HEK293 (cell line): ENCODE measurements around the gene HOXD1.

Experiments used
- GLI4 ChIP-seq: fragments of 450-650 bp; formaldehyde crosslinking; IDR thresholded peaks from 2 replicates; pipeline ENCODE4 v1.5.1; 2016; ENCODE audit warnings: missing biosample characterization, missing genetic modification characterization
- GLIS1 ChIP-seq: fragments of 450-650 bp; formaldehyde crosslinking; IDR thresholded peaks from 2 replicates; pipeline ENCODE4 v1.5.1; 2016; ENCODE audit warnings: missing biosample characterization, missing genetic modification characterization
- KLF1 ChIP-seq: fragments of 450-650 bp; formaldehyde crosslinking; IDR thresholded peaks from 2 replicates; pipeline ENCODE4 v1.5.1; 2016; ENCODE audit warnings: missing biosample characterization, missing genetic modification characterization
- KLF16 ChIP-seq: fragments of 450-650 bp; formaldehyde crosslinking; IDR thresholded peaks from 2 replicates; pipeline ENCODE4 v1.5.1; 2017; ENCODE audit warnings: missing biosample characterization, missing genetic modification characterization
- RBAK ChIP-seq: fragments of 450-650 bp; formaldehyde crosslinking; IDR thresholded peaks from 2 replicates; pipeline ENCODE4 v1.5.1; 2016; ENCODE audit warnings: missing biosample characterization, missing genetic modification characterization
- SP2 ChIP-seq: fragments of 450-650 bp; formaldehyde crosslinking; IDR thresholded peaks from 2 replicates; pipeline ENCODE4 v1.5.1; 2016; ENCODE audit warnings: missing biosample characterization, missing genetic modification characterization
- ZBTB1 ChIP-seq: fragments of 450-650 bp; formaldehyde crosslinking; IDR thresholded peaks from 2 replicates; pipeline ENCODE4 v1.5.1; 2016; ENCODE audit warnings: missing biosample characterization, missing genetic modification characterization
- ZEB2 ChIP-seq: fragments of 450-650 bp; formaldehyde crosslinking; IDR thresholded peaks from 2 replicates; pipeline ENCODE4 v1.5.1; 2016; ENCODE audit warnings: missing biosample characterization, missing genetic modification characterization
- ZNF391 ChIP-seq: fragments of 450-650 bp; formaldehyde crosslinking; IDR thresholded peaks from 2 replicates; pipeline ENCODE4 v1.5.1; 2016; ENCODE audit warnings: low read depth, missing biosample characterization, missing genetic modification characterization, borderline replicate concordance
- ZNF560 ChIP-seq: fragments of 450-650 bp; formaldehyde crosslinking; IDR thresholded peaks from 2 replicates; pipeline ENCODE4 v1.5.1; 2017; ENCODE audit warnings: missing biosample characterization, missing genetic modification characterization, borderline replicate concordance
- ZNF585B ChIP-seq: fragments of 450-650 bp; formaldehyde crosslinking; IDR thresholded peaks from 2 replicates; pipeline ENCODE4 v1.5.1; 2016; ENCODE audit warnings: missing biosample characterization, missing genetic modification characterization
- ZNF610 ChIP-seq: fragments of 450-650 bp; formaldehyde crosslinking; IDR thresholded peaks from 2 replicates; pipeline ENCODE4 v1.5.1; 2016; ENCODE audit warnings: missing biosample characterization, missing genetic modification characterization, borderline replicate concordance
- ZNF776 ChIP-seq: fragments of 450-650 bp; formaldehyde crosslinking; IDR thresholded peaks from 2 replicates; pipeline ENCODE4 v1.5.0; 2017; ENCODE audit warnings: missing biosample characterization, missing genetic modification characterization, borderline replicate concordance
- TF ChIP-seq, protein P1 (sequence below): fragments of 450-650 bp; formaldehyde crosslinking; IDR thresholded peaks from 2 replicates; pipeline ENCODE4 v1.5.1; 2016; ENCODE audit warnings: missing biosample characterization, missing genetic modification characterization, borderline replicate concordance
- TF ChIP-seq, protein P2 (sequence below): fragments of 450-650 bp; formaldehyde crosslinking; IDR thresholded peaks from 2 replicates; pipeline ENCODE4 v1.5.1; 2016; ENCODE audit warnings: missing biosample characterization, missing genetic modification characterization
- TF ChIP-seq, protein P3 (sequence below): fragments of 450-650 bp; formaldehyde crosslinking; IDR thresholded peaks from 2 replicates; pipeline ENCODE4 v1.5.1; 2017; ENCODE audit warnings: missing biosample characterization, missing genetic modification characterization
- TF ChIP-seq, protein P4 (sequence below): fragments of 450-650 bp; formaldehyde crosslinking; IDR thresholded peaks from 2 replicates; pipeline ENCODE4 v1.5.1; 2016; ENCODE audit warnings: missing biosample characterization, missing genetic modification characterization
- TF ChIP-seq, protein P5 (sequence below): fragments of 450-650 bp; formaldehyde crosslinking; IDR thresholded peaks from 2 replicates; pipeline ENCODE4 v1.5.1; 2016; ENCODE audit warnings: missing biosample characterization, missing genetic modification characterization
- TF ChIP-seq, protein P6 (sequence below): fragments of 450-650 bp; formaldehyde crosslinking; IDR thresholded peaks from 2 replicates; pipeline ENCODE4 v1.5.1; 2016; ENCODE audit warnings: missing biosample characterization, missing genetic modification characterization

HOXD1 gene

DNA sequence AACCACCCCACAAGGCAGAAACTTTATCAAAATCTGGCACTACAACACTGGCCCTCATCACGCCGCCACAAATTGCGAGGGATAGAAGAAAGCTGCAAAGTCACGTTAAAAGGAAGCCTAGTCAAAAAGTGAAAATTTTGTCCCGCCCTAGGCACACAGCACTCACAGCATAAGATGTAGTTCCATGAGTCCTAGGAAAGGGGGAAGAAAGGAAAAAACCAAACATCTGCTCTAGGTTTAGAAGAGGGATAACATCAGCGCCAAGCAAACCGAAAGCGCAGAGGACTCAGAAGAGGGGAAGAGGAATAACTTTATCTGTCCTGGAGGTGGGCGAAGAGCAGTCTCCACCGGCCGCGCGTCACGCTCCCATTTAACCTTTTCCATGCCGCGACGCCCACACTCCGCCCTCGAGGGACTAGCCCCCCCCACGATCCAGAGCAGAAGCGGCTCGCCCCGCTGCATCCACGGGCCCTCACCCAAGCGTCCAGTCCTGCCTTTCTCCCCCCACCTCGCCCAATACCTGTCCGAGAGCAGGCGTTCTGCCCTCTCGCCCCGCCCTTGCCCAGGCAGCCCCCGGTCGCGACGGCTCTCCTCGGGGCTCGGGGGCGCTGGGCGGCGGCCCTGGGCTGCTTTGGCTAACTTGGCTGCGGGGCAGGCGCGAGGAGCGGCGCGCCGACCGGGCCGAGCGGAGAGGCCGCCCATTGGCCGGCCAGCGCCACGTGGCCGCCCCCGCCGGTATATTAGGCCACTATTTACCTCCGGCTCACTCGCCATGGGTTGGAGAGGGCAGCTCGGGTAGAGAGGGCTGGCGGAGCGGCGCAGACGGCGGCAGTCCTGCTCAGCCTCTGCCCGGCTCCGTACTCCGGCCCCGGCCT lies at the start of gene HOXD1 (continued):
- TF ChIP-seq, protein P1, sequence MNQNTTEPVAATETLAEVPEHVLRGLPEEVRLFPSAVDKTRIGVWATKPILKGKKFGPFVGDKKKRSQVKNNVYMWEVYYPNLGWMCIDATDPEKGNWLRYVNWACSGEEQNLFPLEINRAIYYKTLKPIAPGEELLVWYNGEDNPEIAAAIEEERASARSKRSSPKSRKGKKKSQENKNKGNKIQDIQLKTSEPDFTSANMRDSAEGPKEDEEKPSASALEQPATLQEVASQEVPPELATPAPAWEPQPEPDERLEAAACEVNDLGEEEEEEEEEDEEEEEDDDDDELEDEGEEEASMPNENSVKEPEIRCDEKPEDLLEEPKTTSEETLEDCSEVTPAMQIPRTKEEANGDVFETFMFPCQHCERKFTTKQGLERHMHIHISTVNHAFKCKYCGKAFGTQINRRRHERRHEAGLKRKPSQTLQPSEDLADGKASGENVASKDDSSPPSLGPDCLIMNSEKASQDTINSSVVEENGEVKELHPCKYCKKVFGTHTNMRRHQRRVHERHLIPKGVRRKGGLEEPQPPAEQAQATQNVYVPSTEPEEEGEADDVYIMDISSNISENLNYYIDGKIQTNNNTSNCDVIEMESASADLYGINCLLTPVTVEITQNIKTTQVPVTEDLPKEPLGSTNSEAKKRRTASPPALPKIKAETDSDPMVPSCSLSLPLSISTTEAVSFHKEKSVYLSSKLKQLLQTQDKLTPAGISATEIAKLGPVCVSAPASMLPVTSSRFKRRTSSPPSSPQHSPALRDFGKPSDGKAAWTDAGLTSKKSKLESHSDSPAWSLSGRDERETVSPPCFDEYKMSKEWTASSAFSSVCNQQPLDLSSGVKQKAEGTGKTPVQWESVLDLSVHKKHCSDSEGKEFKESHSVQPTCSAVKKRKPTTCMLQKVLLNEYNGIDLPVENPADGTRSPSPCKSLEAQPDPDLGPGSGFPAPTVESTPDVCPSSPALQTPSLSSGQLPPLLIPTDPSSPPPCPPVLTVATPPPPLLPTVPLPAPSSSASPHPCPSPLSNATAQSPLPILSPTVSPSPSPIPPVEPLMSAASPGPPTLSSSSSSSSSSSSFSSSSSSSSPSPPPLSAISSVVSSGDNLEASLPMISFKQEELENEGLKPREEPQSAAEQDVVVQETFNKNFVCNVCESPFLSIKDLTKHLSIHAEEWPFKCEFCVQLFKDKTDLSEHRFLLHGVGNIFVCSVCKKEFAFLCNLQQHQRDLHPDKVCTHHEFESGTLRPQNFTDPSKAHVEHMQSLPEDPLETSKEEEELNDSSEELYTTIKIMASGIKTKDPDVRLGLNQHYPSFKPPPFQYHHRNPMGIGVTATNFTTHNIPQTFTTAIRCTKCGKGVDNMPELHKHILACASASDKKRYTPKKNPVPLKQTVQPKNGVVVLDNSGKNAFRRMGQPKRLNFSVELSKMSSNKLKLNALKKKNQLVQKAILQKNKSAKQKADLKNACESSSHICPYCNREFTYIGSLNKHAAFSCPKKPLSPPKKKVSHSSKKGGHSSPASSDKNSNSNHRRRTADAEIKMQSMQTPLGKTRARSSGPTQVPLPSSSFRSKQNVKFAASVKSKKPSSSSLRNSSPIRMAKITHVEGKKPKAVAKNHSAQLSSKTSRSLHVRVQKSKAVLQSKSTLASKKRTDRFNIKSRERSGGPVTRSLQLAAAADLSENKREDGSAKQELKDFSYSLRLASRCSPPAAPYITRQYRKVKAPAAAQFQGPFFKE (tag by site-specific recombination): no peak
- TF ChIP-seq, protein P2, sequence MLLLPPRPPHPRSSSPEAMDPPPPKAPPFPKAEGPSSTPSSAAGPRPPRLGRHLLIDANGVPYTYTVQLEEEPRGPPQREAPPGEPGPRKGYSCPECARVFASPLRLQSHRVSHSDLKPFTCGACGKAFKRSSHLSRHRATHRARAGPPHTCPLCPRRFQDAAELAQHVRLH (tag by site-specific recombination): no peak
- TF ChIP-seq KLF16 (tag by site-specific recombination): peak; percentile 35; the same call in 1 of the 2 replicates
- TF ChIP-seq ZNF560: no peak
- TF ChIP-seq ZBTB1 (tag by site-specific recombination): no peak
- peak; percentile 40; the same call in 1 of the 2 replicates for TF ChIP-seq SP2 (tag by site-specific recombination)
- TF ChIP-seq, protein P3, sequence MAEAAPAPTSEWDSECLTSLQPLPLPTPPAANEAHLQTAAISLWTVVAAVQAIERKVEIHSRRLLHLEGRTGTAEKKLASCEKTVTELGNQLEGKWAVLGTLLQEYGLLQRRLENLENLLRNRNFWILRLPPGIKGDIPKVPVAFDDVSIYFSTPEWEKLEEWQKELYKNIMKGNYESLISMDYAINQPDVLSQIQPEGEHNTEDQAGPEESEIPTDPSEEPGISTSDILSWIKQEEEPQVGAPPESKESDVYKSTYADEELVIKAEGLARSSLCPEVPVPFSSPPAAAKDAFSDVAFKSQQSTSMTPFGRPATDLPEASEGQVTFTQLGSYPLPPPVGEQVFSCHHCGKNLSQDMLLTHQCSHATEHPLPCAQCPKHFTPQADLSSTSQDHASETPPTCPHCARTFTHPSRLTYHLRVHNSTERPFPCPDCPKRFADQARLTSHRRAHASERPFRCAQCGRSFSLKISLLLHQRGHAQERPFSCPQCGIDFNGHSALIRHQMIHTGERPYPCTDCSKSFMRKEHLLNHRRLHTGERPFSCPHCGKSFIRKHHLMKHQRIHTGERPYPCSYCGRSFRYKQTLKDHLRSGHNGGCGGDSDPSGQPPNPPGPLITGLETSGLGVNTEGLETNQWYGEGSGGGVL (tag by site-specific recombination): peak; percentile 38
- no peak for TF ChIP-seq RBAK (tag by site-specific recombination)
- TF ChIP-seq GLIS1 (tag by site-specific recombination): 0 out of 2 replicates have a peak, but pooled peaks have one; percentile 28
- TF ChIP-seq ZNF610: peak; percentile 86
- 0 out of 2 replicates have a peak, but pooled peaks have one; percentile 30 for TF ChIP-seq ZEB2 (tag by site-specific recombination)
- TF ChIP-seq KLF1 (tag by site-specific recombination): peak; percentile 58
- no peak for TF ChIP-seq ZNF585B (tag by site-specific recombination)
- TF ChIP-seq GLI4 (tag by site-specific recombination): no peak
- TF ChIP-seq, protein P4, sequence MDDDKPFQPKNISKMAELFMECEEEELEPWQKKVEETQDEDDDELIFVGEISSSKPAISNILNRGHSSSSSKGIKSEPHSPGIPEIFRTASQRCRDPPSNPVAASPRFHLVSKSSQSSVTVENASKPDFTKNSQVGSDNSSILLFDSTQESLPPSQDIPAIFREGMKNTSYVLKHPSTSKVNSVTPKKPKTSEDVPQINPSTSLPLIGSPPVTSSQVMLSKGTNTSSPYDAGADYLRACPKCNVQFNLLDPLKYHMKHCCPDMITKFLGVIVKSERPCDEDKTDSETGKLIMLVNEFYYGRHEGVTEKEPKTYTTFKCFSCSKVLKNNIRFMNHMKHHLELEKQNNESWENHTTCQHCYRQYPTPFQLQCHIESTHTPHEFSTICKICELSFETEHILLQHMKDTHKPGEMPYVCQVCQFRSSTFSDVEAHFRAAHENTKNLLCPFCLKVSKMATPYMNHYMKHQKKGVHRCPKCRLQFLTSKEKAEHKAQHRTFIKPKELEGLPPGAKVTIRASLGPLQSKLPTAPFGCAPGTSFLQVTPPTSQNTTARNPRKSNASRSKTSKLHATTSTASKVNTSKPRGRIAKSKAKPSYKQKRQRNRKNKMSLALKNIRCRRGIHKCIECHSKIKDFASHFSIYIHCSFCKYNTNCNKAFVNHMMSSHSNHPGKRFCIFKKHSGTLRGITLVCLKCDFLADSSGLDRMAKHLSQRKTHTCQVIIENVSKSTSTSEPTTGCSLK (tag by site-specific recombination): no peak
- TF ChIP-seq, protein P5, sequence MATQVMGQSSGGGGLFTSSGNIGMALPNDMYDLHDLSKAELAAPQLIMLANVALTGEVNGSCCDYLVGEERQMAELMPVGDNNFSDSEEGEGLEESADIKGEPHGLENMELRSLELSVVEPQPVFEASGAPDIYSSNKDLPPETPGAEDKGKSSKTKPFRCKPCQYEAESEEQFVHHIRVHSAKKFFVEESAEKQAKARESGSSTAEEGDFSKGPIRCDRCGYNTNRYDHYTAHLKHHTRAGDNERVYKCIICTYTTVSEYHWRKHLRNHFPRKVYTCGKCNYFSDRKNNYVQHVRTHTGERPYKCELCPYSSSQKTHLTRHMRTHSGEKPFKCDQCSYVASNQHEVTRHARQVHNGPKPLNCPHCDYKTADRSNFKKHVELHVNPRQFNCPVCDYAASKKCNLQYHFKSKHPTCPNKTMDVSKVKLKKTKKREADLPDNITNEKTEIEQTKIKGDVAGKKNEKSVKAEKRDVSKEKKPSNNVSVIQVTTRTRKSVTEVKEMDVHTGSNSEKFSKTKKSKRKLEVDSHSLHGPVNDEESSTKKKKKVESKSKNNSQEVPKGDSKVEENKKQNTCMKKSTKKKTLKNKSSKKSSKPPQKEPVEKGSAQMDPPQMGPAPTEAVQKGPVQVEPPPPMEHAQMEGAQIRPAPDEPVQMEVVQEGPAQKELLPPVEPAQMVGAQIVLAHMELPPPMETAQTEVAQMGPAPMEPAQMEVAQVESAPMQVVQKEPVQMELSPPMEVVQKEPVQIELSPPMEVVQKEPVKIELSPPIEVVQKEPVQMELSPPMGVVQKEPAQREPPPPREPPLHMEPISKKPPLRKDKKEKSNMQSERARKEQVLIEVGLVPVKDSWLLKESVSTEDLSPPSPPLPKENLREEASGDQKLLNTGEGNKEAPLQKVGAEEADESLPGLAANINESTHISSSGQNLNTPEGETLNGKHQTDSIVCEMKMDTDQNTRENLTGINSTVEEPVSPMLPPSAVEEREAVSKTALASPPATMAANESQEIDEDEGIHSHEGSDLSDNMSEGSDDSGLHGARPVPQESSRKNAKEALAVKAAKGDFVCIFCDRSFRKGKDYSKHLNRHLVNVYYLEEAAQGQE: no peak
- no peak for TF ChIP-seq ZNF776
- no peak for TF ChIP-seq ZNF391
- TF ChIP-seq, protein P6, sequence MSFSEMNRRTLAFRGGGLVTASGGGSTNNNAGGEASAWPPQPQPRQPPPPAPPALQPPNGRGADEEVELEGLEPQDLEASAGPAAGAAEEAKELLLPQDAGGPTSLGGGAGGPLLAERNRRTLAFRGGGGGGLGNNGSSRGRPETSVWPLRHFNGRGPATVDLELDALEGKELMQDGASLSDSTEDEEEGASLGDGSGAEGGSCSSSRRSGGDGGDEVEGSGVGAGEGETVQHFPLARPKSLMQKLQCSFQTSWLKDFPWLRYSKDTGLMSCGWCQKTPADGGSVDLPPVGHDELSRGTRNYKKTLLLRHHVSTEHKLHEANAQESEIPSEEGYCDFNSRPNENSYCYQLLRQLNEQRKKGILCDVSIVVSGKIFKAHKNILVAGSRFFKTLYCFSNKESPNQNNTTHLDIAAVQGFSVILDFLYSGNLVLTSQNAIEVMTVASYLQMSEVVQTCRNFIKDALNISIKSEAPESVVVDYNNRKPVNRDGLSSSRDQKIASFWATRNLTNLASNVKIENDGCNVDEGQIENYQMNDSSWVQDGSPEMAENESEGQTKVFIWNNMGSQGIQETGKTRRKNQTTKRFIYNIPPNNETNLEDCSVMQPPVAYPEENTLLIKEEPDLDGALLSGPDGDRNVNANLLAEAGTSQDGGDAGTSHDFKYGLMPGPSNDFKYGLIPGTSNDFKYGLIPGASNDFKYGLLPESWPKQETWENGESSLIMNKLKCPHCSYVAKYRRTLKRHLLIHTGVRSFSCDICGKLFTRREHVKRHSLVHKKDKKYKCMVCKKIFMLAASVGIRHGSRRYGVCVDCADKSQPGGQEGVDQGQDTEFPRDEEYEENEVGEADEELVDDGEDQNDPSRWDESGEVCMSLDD (tag by site-specific recombination): peak; percentile 69; the same call in 1 of the 2 replicates
